NCI-H345 treated with DMSO at 0.1 percent for 48 hours (cell line): ENCODE results near the gene PRRT2.
"Not testable (repeated sequence)": the region's sequence is repeated elsewhere in the genome, so short reads cannot be mapped to it uniquely, and the experiment has no call there.

Experiments
- DNase-seq: peaks from one replicate; lab custom pipeline; 2025; ENCODE audit not compliant: unreplicated experiment; lab: John Stamatoyannopoulos, UW

The PRRT2 gene

GRCh38 chr16:29831490-29831889 is 19.5 kb downstream of the PRRT2 start:
- DNase-seq, result no peak

- not testable (repeated sequence) for DNase-seq
Measured at GRCh38 chr16:29833219-29833618, 21.2 kb downstream of the PRRT2 start.

GRCh38 chr16:29834079-29834478 is 22.1 kb downstream of the PRRT2 start:
- no peak for DNase-seq

- DNase-seq, result no peak
Measured at GRCh38 chr16:29835926-29836325, 23.9 kb downstream of the PRRT2 start.

- no peak for DNase-seq
Measured at GRCh38 chr16:29836623-29837022, 24.6 kb downstream of the PRRT2 start.

- DNase-seq, result no peak
Measured at GRCh38 chr16:29837841-29838240, 25.8 kb downstream of the PRRT2 start.

GRCh38 chr16:29839822-29840221 is 27.8 kb downstream of the PRRT2 start:
- no peak for DNase-seq

- DNase-seq, result no peak
Measured at GRCh38 chr16:29840240-29840639, 28.2 kb downstream of the PRRT2 start.

- no peak for DNase-seq
Measured at GRCh38 chr16:29841631-29842030, 29.6 kb downstream of the PRRT2 start.

GRCh38 chr16:29842732-29843346 is 30.8 kb downstream of the PRRT2 start:
- DNase-seq, result no peak

GRCh38 chr16:29843931-29844330 is 31.9 kb downstream of the PRRT2 start:
- no peak for DNase-seq

GRCh38 chr16:29844575-29845331 is 32.8 kb downstream of the PRRT2 start:
- no peak for DNase-seq

- DNase-seq, result no peak
Measured at GRCh38 chr16:29845656-29846055, 33.7 kb downstream of the PRRT2 start.

- peak; percentile 53 for DNase-seq
Measured at GRCh38 chr16:29848420-29849297, 36.7 kb downstream of the PRRT2 start.

GRCh38 chr16:29849505-29849904 is 37.5 kb downstream of the PRRT2 start:
- DNase-seq, result no peak

GRCh38 chr16:29850998-29851397 is 39.0 kb downstream of the PRRT2 start:
- no peak for DNase-seq

- DNase-seq, result no peak
Measured at GRCh38 chr16:29852654-29853053, 40.7 kb downstream of the PRRT2 start.

GRCh38 chr16:29854520-29855100 is 42.6 kb downstream of the PRRT2 start:
- DNase-seq, result no peak

- no peak for DNase-seq
Measured at GRCh38 chr16:29857133-29857760, 45.3 kb downstream of the PRRT2 start.

- DNase-seq, result no peak
Measured at GRCh38 chr16:29858149-29858849, 46.3 kb downstream of the PRRT2 start.
